Measurements from ENCODE around the gene VWA3A.
"Not testable (repeated sequence)": the region's sequence is repeated elsewhere in the genome, so short reads cannot be mapped to it uniquely, and the experiment has no call there.

Gene VWA3A

GRCh38 chr16:22141767-22142166 is 49.4 kb downstream of the VWA3A start:
- DNase-seq: no peak

GRCh38 chr16:22144520-22144919 is 52.2 kb downstream of the VWA3A start:
- no peak for DNase-seq

GRCh38 chr16:22147853-22148252 is 55.5 kb downstream of the VWA3A start:
- no peak for DNase-seq

GRCh38 chr16:22151246-22151998 is 59.1 kb downstream of the VWA3A start:
- no peak for DNase-seq

- no peak for DNase-seq
These were observed 60.0 kb downstream of the VWA3A start for GRCh38 chr16:22152316-22152715.

- DNase-seq: not testable (repeated sequence)
These were observed 60.7 kb downstream of the VWA3A start for GRCh38 chr16:22153078-22153477.

GRCh38 chr16:22161401-22161800 is 69.1 kb downstream of the VWA3A start:
- no peak for DNase-seq

GRCh38 chr16:22161999-22162655 is 69.8 kb downstream of the VWA3A start, which contains the start of gene SDR42E2:
Gene SDR42E2 (plus strand): TSS chr16:22162506. CDS start chr16:22165583, 3,077 bp downstream.
- DNase-seq: no peak

GRCh38 chr16:22162656-22163009 is 70.3 kb downstream of the VWA3A start:
- no peak for DNase-seq

GRCh38 chr16:22163806-22164205 is 71.5 kb downstream of the VWA3A start:
- DNase-seq: no peak

- DNase-seq: no peak
These were observed 72.1 kb downstream of the VWA3A start for GRCh38 chr16:22164482-22164881.

GRCh38 chr16:22165508-22166285 is 73.4 kb downstream of the VWA3A start:
- no peak for DNase-seq

- no peak for DNase-seq
These were observed 79.6 kb downstream of the VWA3A start for GRCh38 chr16:22171953-22172352.

- DNase-seq: not testable (repeated sequence)
These were observed 80.3 kb downstream of the VWA3A start for GRCh38 chr16:22172642-22173041.

- no peak for DNase-seq
These were observed 82.3 kb downstream of the VWA3A start for GRCh38 chr16:22174642-22175041.

- no peak for DNase-seq
These were observed 85.9 kb downstream of the VWA3A start for GRCh38 chr16:22177968-22178930.

GRCh38 chr16:22181426-22181825 is 89.1 kb downstream of the VWA3A start:
- DNase-seq: no peak

GRCh38 chr16:22181843-22182242 is 89.5 kb downstream of the VWA3A start:
- no peak for DNase-seq

GRCh38 chr16:22183335-22183734 is 91.0 kb downstream of the VWA3A start:
- DNase-seq: no peak

GRCh38 chr16:22183901-22184614 is 91.7 kb downstream of the VWA3A start:
- DNase-seq: no peak

- DNase-seq: no peak
These were observed 92.3 kb downstream of the VWA3A start for GRCh38 chr16:22184615-22184968.

- no peak for DNase-seq
These were observed 94.2 kb downstream of the VWA3A start for GRCh38 chr16:22186517-22186916.

All from NCI-H524 treated with DMSO at 0.1 percent for 48 hours (cell line).